NCI-H345 treated with DMSO at 0.1 percent for 48 hours (cell line): ENCODE measurements around the gene EIF2S1.
"Not testable (repeated sequence)": the region's sequence is repeated elsewhere in the genome, so short reads cannot be mapped to it uniquely, and the experiment has no call there.

Source experiments
- DNase-seq: peaks from one replicate; lab custom pipeline; 2025; ENCODE audit not compliant: unreplicated experiment; lab: John Stamatoyannopoulos, UW

Gene EIF2S1

DNA sequence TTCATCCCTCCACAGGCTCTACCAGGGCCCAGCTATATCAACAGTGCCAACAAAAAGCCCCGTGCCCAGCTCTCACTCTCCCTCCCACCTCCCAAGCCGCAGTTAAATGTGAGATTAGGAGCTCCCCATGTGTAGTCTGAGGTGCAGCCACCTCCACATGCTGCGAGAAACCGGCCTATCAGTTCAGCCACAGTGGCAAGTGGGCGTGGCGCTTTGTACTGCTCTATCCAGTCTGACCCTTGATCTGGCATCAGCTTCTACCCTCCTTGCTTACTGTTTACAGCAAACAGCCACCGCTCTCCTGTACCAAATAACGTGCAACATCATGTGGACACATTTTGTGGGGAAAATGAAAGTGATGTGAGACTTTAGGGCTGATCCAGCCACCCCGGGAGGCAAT lies 50.2 kb downstream of the EIF2S1 start:
- no peak for DNase-seq

DNA sequence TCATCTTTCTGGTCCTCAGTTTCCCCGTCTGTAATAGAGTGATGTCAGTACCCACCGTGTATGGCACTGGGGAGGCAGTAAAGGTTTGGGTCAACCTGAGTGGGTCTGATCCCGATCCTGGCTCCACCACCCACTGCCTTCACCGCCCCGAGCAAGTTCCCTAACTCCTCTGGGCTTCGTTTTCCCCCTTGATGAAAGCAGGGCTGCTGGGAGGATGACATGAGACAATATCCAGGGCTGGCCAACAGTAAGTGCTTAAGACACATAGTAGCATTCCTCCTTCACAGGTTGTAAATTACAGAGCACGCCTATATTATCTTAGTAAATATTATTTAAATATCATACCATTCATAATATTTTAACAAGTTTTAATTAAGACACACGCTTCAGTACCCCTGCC lies 51.2 kb downstream of the EIF2S1 start:
- DNase-seq = no peak

DNA sequence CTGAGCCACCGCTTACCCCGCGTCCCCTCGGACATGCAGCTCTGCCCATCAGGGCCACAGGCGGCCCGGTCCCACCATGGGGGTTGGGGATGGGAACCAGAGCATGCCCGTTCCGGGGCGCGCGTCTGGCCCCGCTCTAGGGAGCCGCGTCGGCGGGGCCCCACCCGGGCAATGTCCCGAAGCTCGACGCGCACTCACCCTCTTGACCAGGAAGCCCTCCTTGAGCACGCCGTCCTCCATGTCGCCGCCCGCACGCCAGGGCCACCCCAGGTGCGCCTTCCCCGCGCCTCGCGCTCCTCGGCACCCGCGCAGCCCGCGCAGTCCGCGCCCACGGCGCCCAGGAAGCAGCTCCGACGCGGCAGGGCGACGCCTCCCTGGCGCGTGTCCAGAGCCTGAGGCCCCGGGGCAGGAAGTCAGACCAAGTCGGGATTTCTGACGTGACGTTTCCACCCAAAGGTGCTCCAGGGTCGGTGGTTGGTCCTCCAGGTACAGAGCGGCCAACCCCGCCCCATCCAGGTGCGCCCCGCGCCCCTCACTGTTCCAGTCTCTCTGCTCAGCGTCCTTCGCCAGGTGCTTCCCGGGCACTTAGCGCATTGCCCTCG lies 51.8 kb downstream of the EIF2S1 start, which contains the start of gene PLEK2:
PLEK2 (minus strand) TSS at position 346 of the 602 bp plus-strand sequence; CDS start at position 240, 106 bp downstream.
- DNase-seq = peak; percentile 36

DNA sequence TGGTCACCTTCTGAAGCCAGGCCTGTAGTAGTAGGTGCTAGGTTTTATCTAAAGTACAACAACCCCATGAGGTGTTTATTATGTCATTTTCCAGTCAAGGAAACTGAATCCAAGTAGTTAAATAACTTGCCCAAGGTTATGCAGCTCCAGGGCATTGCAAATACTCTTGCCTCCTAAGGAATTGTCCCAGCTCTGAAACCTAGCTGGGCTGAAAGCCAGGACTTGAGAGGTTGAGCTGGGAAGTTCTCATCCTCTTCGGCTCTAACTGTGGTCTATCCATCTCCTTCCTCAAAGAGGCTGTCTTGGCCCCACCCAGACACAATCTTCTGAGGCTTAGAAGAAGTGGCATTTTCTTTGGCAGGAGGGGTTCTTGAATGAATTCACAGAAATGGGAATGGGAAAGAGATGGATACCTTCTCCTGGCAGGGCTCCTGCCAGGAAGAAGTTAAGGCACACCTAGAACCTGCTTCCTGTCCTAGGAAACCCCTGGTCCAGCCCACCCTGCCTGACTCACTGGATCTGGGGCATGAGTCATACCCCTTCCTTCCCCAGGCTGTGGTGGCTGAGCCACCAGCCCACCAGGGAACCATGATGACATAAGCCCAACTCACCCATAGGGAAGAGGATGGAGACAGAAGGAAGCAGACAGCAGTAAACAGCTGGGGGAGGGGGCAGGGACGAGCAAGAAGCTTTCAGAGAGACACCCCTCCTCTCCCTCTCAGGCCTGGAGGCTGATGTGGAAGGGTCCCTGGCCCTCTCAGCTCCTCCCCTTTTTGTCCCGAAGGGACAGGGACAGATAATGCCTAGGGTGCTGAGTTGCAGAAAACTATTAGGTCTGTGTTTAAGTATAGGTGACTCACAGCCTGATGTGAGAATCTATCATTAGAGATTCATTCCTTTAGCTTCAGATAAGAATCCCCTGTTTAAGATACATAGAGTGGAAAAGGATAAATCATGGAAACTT lies 54.0 kb downstream of the EIF2S1 start:
- no peak for DNase-seq

DNA sequence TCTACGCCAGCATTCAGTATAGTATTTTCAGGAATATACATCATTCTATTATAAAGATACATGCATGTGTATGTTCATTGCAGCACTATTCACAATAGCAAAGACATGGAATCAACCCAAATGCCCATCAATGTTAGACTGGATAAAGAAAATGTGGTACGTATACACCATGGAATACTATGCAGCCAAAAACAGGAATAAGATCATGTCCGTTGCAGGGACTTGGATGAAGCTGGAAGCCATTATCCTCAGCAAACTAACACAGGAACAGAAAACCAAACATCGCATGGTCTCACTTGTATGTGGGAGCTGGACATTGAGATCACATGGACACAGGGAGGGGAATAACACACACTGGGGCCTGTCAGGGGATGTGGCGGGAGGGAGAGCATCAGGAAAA lies 55.5 kb downstream of the EIF2S1 start:
- DNase-seq = not testable (repeated sequence)

DNA sequence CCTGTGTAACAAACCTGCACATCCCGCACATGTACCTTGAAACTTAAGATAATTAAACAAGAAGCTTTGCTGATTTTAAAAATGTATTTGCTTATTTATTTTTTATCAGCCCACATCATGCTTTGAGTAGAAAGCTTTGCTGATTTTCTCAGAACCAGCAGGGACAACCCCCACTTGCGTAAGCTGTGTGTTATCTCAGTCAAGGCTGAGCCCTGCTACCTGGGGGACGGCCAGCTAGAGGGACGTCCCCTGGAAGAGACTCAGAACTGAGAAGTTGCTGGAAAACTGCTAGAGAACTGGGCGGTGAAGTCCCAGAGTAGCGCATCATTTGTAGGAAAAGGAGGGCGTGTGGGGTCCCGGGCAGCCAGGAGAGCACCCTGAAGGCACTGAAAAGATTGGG lies 56.0 kb downstream of the EIF2S1 start:
- no peak for DNase-seq

DNA sequence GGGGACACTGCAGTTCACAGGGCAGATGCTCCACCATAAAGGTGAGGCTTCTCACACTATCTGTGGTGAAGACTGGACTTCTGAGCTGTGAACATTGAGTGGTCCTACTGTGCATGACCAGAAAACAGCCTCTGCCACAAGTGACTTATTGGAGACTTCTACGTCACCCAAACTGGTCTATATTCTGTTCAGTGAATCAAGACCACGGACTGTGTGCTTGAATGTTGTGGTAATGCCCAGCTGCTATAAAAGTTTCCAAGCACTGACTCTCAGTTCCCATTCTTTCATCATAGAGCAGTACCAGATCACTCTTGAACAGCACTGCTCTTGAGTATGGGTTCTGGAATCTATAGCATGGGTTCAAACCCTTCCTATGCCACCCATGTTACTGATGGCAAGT lies 56.7 kb downstream of the EIF2S1 start:
- DNase-seq = no peak

DNA sequence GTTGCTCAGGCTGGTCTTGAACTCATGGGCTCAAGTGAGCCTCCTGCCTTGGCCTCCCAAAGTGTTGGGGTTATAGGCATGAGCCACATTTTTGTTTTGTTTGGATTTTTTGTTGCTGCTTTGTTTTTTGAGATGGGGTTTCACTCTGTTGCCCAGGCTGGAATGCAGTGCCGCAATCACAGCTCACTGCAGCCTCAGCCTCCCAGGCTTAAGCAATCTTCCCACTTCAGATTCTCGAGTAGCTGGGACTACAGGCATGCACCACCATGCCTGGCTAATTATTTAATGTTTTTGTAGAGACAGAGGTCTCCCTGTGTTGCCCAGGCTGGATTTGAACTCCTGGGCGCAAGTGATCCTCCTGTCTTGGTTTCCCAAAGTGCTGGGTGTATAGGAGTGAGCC lies 57.5 kb downstream of the EIF2S1 start:
- DNase-seq = no peak

DNA sequence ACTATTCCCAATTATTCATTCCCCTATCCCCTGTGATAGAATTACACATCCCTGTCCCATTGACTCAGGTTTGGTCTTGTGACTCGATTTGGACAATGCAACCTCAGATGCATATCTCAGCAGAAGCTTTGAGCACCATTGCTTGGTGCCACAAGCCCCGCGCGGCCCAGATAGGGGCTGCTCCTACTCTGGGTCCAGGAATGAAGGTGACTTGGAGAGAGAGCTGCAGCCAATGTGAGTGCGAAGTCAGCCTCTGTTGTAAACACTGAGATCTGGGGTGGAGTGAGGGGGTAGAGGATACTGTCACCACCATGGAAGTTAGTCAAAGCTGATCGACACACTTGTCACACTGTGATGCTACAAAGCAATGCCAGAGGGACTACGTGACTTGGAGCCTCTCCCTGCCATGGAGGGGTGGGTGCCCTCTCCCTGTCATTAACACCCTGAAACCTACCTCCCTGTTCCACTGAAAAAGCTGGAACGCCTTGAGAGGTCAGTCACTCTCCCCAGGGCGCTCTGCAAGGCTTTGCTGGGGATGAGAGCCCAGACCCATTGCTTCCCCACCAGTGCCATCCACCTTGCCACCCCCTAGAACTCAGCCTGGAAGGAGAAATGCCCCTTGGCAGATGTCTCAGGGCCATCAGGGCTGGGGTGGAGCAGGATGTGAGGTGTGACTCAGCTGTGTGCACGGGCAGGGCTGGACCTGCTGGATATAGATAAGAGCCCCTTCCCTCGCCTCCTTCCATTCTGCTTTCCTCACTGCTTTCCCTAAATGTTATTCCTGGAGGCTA lies 58.5 kb downstream of the EIF2S1 start:
- no peak for DNase-seq

DNA sequence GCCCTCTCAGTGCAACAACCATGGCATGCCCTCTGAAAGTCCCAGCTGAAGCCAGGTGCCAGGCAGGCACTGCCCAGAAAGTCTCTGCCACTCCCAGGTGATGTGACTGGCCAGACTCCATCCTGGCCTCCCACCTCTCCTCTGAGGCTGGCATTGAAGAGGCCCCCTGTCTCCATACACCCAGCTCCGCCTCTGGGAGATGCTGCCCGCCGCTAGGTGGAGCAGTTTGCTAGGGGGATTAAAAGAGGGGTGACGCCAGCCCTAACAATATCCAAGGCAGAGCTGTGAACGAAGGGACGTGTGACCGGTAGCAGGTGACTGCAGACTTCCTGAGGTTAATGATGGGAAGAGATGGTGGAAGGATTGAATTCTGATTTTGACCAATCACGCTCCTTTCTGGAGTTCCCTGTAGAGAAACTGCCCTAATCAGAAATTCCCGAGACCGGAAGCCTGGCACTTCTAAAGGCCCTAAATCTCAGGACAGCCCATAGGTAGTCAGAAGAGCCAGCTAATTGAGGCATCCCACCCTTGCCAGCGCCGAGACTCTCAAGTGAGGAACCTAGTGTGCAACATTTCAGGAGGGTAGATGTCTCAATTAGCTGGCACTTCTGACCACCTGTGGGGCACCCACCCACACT lies 60.1 kb downstream of the EIF2S1 start:
- no peak for DNase-seq

DNA sequence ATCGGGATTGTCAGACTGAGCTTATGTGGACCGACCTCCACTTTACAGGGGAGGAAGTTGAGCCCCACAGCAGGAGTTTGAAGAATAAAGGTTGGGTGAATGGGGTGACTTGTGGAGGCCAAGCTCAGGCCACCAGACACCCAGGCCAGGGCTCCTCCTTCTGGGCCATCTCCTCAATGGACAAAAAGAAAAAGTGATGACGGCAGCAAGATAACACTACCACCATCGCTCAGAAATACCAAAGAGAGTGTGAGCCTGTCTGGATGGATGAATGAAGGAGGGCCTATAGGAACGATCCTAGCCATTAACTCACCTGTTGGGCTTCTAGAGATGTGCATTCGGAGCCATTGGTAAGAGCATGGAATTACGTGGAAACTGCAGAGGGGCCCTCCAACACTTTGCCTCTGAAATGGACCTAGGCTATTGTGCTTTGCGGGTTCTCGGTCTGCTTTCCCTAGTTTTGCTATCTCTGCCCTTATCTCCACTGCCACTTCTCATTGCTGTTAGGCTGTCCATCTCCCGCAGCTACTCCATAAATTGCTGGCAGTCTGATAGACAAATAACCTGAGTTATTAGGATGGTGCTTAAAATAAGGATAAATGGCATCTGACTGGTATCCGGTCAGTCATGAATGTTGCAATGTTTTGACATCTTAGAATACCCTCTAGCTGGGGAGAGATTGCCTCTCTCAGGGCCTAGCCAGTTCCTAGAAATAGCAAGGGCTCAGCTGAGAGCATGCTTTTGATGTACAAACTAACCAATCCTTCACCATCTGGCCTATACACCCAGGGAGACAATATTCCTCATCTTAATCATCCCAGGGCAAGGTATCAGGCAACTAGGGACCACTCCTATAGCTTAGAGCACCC lies 61.5 kb downstream of the EIF2S1 start:
- no peak for DNase-seq

DNA sequence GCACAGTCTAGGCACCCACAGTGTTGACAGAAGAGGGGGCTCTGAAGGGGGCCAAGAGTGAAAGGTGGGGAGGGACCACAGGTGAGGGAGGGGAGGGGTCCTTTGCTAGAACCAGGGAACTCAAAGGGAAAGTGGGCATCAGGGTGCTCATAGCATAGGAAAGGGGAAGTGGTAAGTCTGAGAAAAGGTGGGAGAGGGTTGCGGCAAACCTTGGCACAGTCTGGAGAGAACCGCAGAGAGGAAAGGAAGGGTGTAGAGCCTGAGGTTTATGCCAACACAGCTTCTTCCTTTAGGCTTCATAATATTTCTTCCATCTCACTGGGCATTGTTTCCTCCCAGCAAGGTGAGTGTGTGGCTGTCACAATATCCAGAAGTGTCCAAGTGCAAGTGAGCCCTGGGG lies 63.3 kb downstream of the EIF2S1 start:
- DNase-seq = no peak

DNA sequence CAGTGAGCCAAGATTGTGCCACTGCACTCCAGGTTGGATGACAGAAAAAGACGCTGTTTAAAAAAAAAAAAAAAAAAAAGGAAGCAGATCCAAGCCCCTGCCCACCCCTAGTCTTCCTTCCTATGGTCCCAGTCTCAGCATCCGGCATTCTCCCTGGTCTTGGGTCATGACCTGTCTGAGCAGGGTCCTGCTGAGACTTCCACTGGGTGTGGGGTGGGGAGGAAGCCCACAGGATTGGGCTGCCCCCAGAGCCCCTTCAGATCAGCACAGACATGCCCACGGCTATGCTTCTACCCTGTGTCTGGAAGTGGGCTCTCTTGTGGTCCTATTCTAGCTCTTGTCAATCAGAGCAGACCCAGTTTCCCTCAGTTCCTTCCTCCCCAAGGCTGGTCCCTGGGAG lies 64.4 kb downstream of the EIF2S1 start:
- DNase-seq = no peak

DNA sequence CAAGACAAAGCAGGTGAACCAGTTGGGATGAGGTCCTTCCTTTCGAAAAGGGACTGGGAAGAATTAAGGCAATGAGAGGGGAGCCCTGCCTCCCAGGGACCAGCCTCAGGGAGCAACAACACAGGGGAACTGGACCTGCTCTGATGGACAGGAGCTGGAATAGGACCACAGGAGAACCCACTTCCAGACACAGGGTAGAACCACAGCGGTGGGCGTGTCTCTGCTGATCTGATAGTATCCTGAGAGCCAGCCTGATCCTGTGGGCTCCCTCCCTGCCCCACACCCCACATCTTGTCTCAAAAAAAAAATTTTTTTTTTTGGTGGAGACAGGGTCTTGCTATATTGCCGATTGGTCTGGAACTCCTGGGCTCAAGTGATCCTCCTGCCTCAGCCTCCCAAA lies 65.5 kb downstream of the EIF2S1 start:
- no peak for DNase-seq

DNA sequence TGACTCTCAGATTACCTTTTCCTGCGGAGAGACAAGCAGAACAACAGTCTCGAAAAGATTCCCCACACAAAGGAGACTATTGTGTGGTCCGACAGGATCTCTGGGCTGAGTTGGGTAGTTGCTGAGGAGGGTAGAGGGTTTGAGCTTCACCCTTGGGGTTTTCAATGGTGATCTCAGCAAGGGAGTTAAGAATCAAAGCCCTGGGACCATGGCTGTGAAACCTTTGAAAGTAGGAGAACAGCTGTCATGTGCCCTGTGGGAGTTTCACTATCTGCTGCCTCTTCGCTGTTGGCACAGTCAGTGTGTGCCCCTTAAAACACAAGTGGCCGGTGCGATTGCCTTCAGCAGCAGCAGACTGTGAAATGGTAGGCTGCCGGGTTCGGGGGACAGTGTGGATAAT lies 66.0 kb downstream of the EIF2S1 start:
- DNase-seq = no peak

DNA sequence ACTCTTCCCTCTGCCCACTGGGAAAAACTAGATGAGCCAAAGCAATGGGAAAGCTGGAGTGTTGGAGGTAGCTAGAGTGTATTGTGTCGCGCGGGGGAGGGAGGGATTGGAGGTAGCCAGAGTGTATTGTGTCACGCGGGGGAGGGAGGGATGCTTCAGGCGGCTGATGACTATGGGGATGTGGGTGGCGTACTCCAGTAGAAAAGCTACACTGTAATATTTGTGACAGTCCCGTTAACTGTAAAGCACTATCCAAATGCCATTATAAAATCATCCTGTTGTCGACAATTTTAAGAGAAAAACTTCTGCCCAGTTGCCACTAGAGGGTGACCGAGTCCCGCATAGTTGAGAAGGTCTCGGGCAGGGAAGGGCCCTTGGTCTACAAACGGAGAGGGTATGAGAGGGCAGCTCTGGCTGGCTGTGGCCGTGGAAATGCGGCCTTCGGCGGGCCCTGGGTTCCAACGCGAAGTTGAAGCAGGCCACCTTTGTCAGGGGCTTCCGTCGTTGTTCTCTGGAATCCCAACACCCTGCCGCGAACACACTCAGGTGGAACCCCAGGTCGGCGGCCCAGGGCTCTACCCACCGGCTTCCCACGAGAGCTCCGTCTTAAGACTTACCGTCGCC lies 67.0 kb downstream of the EIF2S1 start:
- peak; percentile 76 for DNase-seq

DNA sequence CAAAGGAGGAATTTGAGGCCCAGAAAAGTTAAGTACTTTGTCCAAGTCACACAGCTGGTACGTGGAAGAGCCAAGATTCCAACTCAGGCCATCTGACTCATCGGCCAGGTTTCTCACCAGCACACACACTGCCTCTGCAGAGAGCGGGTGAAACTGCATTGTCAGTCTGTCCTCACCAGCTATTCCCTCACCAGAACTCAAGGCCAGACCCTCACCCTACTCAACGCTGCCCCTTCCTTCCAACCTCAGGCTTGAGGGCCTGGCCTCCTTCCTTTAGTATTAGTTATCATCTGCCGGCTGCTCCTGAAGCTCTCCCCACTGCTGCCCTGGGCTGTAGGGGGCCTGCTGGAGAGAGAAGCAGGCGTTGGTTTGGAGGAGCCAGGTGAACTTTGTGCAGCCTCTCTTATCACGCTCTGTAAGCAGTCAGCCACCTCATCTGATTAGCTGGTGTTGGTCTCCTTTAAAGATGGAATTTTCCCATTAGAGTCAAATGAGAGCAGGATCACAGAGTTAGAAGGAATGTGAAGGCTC lies 68.4 kb downstream of the EIF2S1 start:
- DNase-seq = no peak

DNA sequence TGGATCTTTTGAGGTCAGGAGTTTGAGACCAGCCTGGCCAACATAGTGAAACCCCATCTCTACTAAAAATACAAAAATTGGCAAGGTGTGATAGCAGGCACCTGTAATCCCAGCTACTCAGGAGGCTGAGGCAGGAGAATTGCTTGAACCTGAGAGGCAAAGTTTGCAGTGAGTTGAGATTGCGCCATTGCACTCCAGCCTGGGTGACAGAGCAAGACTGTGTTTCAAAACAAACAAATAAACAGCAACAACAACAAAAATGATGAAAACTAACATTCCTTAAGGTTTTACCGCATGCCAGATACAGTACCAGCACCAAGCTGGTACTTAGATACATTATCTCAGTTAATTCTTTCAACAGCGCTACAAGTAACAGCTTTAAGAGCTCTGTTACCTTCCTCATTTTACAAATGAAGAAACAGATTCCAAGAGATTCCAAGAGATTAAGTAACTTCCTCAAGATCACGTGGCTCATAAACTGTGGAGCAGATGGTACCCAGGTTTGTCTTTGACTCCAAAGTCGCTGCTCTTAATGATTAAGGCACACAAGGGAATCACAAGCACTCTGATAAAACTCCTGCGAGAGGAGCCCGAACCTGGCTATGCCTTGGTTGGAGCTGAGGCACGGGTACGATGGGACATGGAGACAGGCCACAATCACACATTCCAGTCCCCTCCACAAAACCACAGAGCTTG lies 69.5 kb downstream of the EIF2S1 start:
- DNase-seq = no peak

DNA sequence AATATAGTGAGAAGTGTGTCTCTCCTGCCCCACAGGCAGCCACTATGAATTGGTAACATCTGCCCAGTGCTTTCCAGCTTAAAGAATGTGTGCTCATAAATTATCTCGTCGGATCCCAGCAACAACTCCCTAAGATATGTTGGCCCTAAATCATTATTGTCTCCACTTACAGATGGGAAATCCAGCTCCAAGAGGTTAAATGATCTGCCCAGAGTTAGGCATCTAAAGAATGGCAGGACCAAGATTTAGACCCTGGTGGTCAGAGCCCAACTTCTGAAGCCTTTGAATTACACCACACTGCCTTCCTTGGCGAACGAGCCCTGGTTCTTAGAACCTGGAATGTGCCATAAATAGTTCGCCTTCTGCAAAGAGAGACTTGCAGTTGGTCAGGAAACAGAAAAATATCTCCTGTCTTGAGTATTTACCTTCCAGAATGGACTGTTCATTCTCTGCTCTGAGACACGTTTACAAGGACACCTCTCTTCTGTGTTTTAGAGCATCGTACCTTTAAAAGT lies 72.0 kb downstream of the EIF2S1 start:
- DNase-seq = no peak
